HEK293 (cell line): Measurements from ENCODE around the gene HOXC5.
A peak's percentile ranks its signal among the peaks of the same experiment; 100 is the strongest.

Experiments used
- CTCF ChIA-PET: fragments of 350-600 bp; formaldehyde crosslinking; extraction: SDS; loops from one replicate; lab custom pipeline; 2021; ENCODE audit warnings: antibody characterized with exemption; lab: Yijun Ruan, JAX
- POLR2A ChIA-PET: fragments of 300-600 bp; formaldehyde crosslinking; extraction: SDS; loops from one replicate; lab custom pipeline; 2020; ENCODE audit warnings: antibody characterized with exemption, inconsistent platforms; lab: Yijun Ruan, JAX
- H3K27ac ChIP-seq: fragments of 200-500 bp; sonication (Bioruptor generic); 2 replicates; pipeline ENCODE4 v1.5.1; 2014; ENCODE audit warnings: low read depth, low read length, control low read depth, inconsistent platforms; ENCODE audit errors: extremely low read depth
- H3K36me3 ChIP-seq, 2 experiments: fragments of 200-500 bp in 1 of 2; sonication (Bioruptor generic) in 1 of 2; 1 replicate in 1 of 2; 2 replicates in 1 of 2; pipeline ENCODE4 v1.5.1; 2014 to 2017; ENCODE audit warnings: inconsistent platforms in 2 of 2, low read length in 2 of 2; ENCODE audit not compliant: control insufficient read depth in 2 of 2, insufficient read depth in 1 of 2
- H3K4me1 ChIP-seq: fragments of 200-500 bp; sonication (Bioruptor generic); 2 replicates; pipeline ENCODE4 v1.5.1; 2014; ENCODE audit warnings: mild to moderate bottlenecking, low read length, inconsistent platforms; ENCODE audit not compliant: control insufficient read depth, insufficient read depth
- H3K4me3 ChIP-seq: 2 replicates; pipeline ENCODE4 v1.5.1; 2011; ENCODE audit warnings: low read depth, mild to moderate bottlenecking, control low read depth, low read length, moderate library complexity
- H3K9me3 ChIP-seq: fragments of 200-500 bp; sonication (Bioruptor generic); 2 replicates; pipeline ENCODE4 v1.5.1; 2014; ENCODE audit warnings: low read depth, low read length, inconsistent platforms; ENCODE audit not compliant: control insufficient read depth, insufficient read depth
- EGR2 ChIP-seq: fragments of 450-650 bp; formaldehyde crosslinking; IDR thresholded peaks from 2 replicates; pipeline ENCODE4 v1.5.1; 2016; ENCODE audit warnings: low read depth, missing biosample characterization, missing genetic modification characterization
- FEZF1 ChIP-seq: fragments of 450-650 bp; formaldehyde crosslinking; IDR thresholded peaks from 2 replicates; pipeline ENCODE4 v1.5.1; 2016; ENCODE audit warnings: missing biosample characterization, missing genetic modification characterization
- IKZF3 ChIP-seq: fragments of 450-650 bp; IDR thresholded peaks from 2 replicates; pipeline ENCODE4 v1.5.0; 2018; ENCODE audit warnings: missing biosample characterization, mild to moderate bottlenecking, missing genetic modification characterization, moderate library complexity
- KLF9 ChIP-seq: fragments of 450-650 bp; formaldehyde crosslinking; IDR thresholded peaks from 2 replicates; pipeline ENCODE4 v1.5.1; 2016; ENCODE audit warnings: missing biosample characterization, missing genetic modification characterization, low read depth
- YY1 ChIP-seq: fragments of 450-650 bp; formaldehyde crosslinking; IDR thresholded peaks from 2 replicates; pipeline ENCODE4 v1.5.1; 2018; ENCODE audit warnings: missing biosample characterization, missing genetic modification characterization
- ZBTB48 ChIP-seq: fragments of 450-650 bp; formaldehyde crosslinking; IDR thresholded peaks from 2 replicates; pipeline ENCODE4 v1.5.1; 2016; ENCODE audit warnings: missing biosample characterization, missing genetic modification characterization
- ZBTB7A ChIP-seq: fragments of 450-650 bp; formaldehyde crosslinking; IDR thresholded peaks from 2 replicates; pipeline ENCODE4 v1.5.1; 2016; ENCODE audit warnings: low read depth, missing biosample characterization, missing genetic modification characterization
- ZEB2 ChIP-seq: fragments of 450-650 bp; formaldehyde crosslinking; IDR thresholded peaks from 2 replicates; pipeline ENCODE4 v1.5.1; 2016; ENCODE audit warnings: missing biosample characterization, missing genetic modification characterization
- ZNF335 ChIP-seq: fragments of 450-650 bp; formaldehyde crosslinking; conservative IDR thresholded peaks from 2 replicates; pipeline ENCODE4 v1.5.1; 2016; ENCODE audit warnings: missing biosample characterization, missing genetic modification characterization
- ZNF354C ChIP-seq: fragments of 450-650 bp; formaldehyde crosslinking; IDR thresholded peaks from 2 replicates; pipeline ENCODE4 v1.5.1; 2016; ENCODE audit warnings: missing biosample characterization, missing genetic modification characterization, low read depth, borderline replicate concordance
- ZNF416 ChIP-seq: fragments of 450-650 bp; formaldehyde crosslinking; IDR thresholded peaks from 2 replicates; pipeline ENCODE4 v1.5.1; 2016; ENCODE audit warnings: missing biosample characterization, missing genetic modification characterization
- ZNF426 ChIP-seq: fragments of 450-650 bp; formaldehyde crosslinking; IDR thresholded peaks from 2 replicates; pipeline ENCODE4 v1.5.1; 2017; ENCODE audit warnings: missing biosample characterization, missing genetic modification characterization, mild to moderate bottlenecking, inconsistent platforms, moderate library complexity
- ZNF561 ChIP-seq: fragments of 450-650 bp; IDR thresholded peaks from 2 replicates; pipeline ENCODE4 v1.5.1; 2018; ENCODE audit warnings: missing biosample characterization, missing genetic modification characterization, borderline replicate concordance
- ZNF571 ChIP-seq: fragments of 450-650 bp; formaldehyde crosslinking; IDR thresholded peaks from 2 replicates; pipeline ENCODE4 v1.5.0; 2017; ENCODE audit warnings: missing biosample characterization, missing genetic modification characterization
- ZNF596 ChIP-seq: fragments of 450-650 bp; IDR thresholded peaks from 2 replicates; pipeline ENCODE4 v1.5.0; 2018; ENCODE audit warnings: missing biosample characterization, mild to moderate bottlenecking, missing genetic modification characterization, moderate library complexity
- ZNF660 ChIP-seq: fragments of 450-650 bp; IDR thresholded peaks from 2 replicates; pipeline ENCODE4 v1.5.1; 2018; ENCODE audit warnings: missing biosample characterization, mild to moderate bottlenecking, missing genetic modification characterization
- ZNF677 ChIP-seq: fragments of 450-650 bp; IDR thresholded peaks from 2 replicates; pipeline ENCODE4 v1.5.0; 2018; ENCODE audit warnings: missing biosample characterization, mild to moderate bottlenecking, missing genetic modification characterization, moderate library complexity
- ZNF785 ChIP-seq: fragments of 450-650 bp; formaldehyde crosslinking; IDR thresholded peaks from 2 replicates; pipeline ENCODE4 v1.5.1; 2016; ENCODE audit warnings: missing biosample characterization, missing genetic modification characterization
- ZNF791 ChIP-seq: fragments of 450-650 bp; formaldehyde crosslinking; IDR thresholded peaks from 2 replicates; pipeline ENCODE4 v1.5.1; 2016; ENCODE audit warnings: missing biosample characterization, missing genetic modification characterization
- TF ChIP-seq, protein P1 (sequence below): fragments of 450-650 bp; formaldehyde crosslinking; IDR thresholded peaks from 2 replicates; pipeline ENCODE4 v1.5.1; 2016; ENCODE audit warnings: missing biosample characterization, missing genetic modification characterization
- TF ChIP-seq, protein P2 (sequence below): fragments of 450-650 bp; formaldehyde crosslinking; IDR thresholded peaks from 2 replicates; pipeline ENCODE4 v1.5.1; 2016; ENCODE audit warnings: missing biosample characterization, missing genetic modification characterization
- TF ChIP-seq, protein P3 (sequence below): fragments of 450-650 bp; formaldehyde crosslinking; IDR thresholded peaks from 2 replicates; pipeline ENCODE4 v1.5.1; 2016; ENCODE audit warnings: missing biosample characterization, missing genetic modification characterization
- TF ChIP-seq, protein P4 (sequence below): fragments of 450-650 bp; IDR thresholded peaks from 2 replicates; pipeline ENCODE4 v1.5.1; 2018; ENCODE audit warnings: missing biosample characterization, mild to moderate bottlenecking, missing genetic modification characterization
- TF ChIP-seq, protein P5 (sequence below): fragments of 450-650 bp; formaldehyde crosslinking; IDR thresholded peaks from 2 replicates; pipeline ENCODE4; 2016; ENCODE audit warnings: missing biosample characterization, missing genetic modification characterization

HOXC5 gene

GRCh38 chr12:54009171-54010052 is 23.4 kb upstream of the HOXC5 start (continued):
- TF ChIP-seq, protein P1, sequence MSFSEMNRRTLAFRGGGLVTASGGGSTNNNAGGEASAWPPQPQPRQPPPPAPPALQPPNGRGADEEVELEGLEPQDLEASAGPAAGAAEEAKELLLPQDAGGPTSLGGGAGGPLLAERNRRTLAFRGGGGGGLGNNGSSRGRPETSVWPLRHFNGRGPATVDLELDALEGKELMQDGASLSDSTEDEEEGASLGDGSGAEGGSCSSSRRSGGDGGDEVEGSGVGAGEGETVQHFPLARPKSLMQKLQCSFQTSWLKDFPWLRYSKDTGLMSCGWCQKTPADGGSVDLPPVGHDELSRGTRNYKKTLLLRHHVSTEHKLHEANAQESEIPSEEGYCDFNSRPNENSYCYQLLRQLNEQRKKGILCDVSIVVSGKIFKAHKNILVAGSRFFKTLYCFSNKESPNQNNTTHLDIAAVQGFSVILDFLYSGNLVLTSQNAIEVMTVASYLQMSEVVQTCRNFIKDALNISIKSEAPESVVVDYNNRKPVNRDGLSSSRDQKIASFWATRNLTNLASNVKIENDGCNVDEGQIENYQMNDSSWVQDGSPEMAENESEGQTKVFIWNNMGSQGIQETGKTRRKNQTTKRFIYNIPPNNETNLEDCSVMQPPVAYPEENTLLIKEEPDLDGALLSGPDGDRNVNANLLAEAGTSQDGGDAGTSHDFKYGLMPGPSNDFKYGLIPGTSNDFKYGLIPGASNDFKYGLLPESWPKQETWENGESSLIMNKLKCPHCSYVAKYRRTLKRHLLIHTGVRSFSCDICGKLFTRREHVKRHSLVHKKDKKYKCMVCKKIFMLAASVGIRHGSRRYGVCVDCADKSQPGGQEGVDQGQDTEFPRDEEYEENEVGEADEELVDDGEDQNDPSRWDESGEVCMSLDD (tag by site-specific recombination), result peak; percentile 77
- TF ChIP-seq YY1 (tag by site-specific recombination) (no peak), KLF9 (tag by site-specific recombination) (no peak), ZNF571 (tag by site-specific recombination) (no peak), ZNF335 (tag by site-specific recombination) (peak; percentile 73), ZBTB48 (tag by site-specific recombination) (peak; percentile 40; the same call in 1 of the 2 replicates), EGR2 (peak; percentile 47), ZNF426 (tag by site-specific recombination) (no peak), IKZF3 (0 out of 2 replicates have a peak, but pooled peaks have one; percentile 16), ZNF354C (no peak)
- TF ChIP-seq, protein P2, sequence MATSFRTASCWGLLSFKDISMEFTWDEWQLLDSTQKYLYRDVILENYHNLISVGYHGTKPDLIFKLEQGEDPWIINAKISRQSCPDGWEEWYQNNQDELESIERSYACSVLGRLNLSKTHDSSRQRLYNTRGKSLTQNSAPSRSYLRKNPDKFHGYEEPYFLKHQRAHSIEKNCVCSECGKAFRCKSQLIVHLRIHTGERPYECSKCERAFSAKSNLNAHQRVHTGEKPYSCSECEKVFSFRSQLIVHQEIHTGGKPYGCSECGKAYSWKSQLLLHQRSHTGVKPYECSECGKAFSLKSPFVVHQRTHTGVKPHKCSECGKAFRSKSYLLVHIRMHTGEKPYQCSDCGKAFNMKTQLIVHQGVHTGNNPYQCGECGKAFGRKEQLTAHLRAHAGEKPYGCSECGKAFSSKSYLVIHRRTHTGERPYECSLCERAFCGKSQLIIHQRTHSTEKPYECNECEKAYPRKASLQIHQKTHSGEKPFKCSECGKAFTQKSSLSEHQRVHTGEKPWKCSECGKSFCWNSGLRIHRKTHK (tag by site-specific recombination), result no peak

- H3K9me3 ChIP-seq, result no peaks in the 10 kb centered on the region
- H3K36me3 ChIP-seq, result no peaks in the 10 kb centered on the region
- POLR2A ChIA-PET, result interaction anchor here (2.6 kb wide), 1 partner anchor 7 kb away, joined by 39 read pairs; no protein-coding TSS in a partner anchor
- CTCF ChIA-PET, result interaction anchor here (0.5 to 7.9 kb wide), 5 partner anchors 11 to 204 kb away, joined by 3 to 111 read pairs (median 11); no protein-coding TSS in a partner anchor
- H3K27ac ChIP-seq, result peak overlapping the region; percentile 93
- no peak overlapping the region for H3K4me3 ChIP-seq
- peaks cover 40% of the 10 kb centered on the region for H3K4me1 ChIP-seq
- TF ChIP-seq ZNF785 (tag by site-specific recombination) (no peak), IKZF3 (no peak), FEZF1 (tag by site-specific recombination) (peak; percentile 54; the same call in 1 of the 2 replicates), ZNF335 (tag by site-specific recombination) (peak; percentile 48), ZNF791 (tag by site-specific recombination) (no peak), ZNF416 (tag by site-specific recombination) (no peak), ZEB2 (tag by site-specific recombination) (peak; percentile 38; the same call in 1 of the 2 replicates), ZBTB7A (tag by site-specific recombination) (0 out of 2 replicates have a peak, but pooled peaks have one; percentile 48), ZNF596 (tag by site-specific recombination) (peak; percentile 53), ZNF677 (tag by site-specific recombination) (no peak), ZNF660 (tag by site-specific recombination) (peak; percentile 40; the same call in 1 of the 2 replicates), ZNF561 (tag by site-specific recombination) (0 out of 2 replicates have a peak, but pooled peaks have one; percentile 24)
- TF ChIP-seq, protein P3, sequence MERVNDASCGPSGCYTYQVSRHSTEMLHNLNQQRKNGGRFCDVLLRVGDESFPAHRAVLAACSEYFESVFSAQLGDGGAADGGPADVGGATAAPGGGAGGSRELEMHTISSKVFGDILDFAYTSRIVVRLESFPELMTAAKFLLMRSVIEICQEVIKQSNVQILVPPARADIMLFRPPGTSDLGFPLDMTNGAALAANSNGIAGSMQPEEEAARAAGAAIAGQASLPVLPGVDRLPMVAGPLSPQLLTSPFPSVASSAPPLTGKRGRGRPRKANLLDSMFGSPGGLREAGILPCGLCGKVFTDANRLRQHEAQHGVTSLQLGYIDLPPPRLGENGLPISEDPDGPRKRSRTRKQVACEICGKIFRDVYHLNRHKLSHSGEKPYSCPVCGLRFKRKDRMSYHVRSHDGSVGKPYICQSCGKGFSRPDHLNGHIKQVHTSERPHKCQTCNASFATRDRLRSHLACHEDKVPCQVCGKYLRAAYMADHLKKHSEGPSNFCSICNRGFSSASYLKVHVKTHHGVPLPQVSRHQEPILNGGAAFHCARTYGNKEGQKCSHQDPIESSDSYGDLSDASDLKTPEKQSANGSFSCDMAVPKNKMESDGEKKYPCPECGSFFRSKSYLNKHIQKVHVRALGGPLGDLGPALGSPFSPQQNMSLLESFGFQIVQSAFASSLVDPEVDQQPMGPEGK (tag by site-specific recombination), result 0 out of 2 replicates have a peak, but pooled peaks have one; percentile 6
- TF ChIP-seq, protein P4, sequence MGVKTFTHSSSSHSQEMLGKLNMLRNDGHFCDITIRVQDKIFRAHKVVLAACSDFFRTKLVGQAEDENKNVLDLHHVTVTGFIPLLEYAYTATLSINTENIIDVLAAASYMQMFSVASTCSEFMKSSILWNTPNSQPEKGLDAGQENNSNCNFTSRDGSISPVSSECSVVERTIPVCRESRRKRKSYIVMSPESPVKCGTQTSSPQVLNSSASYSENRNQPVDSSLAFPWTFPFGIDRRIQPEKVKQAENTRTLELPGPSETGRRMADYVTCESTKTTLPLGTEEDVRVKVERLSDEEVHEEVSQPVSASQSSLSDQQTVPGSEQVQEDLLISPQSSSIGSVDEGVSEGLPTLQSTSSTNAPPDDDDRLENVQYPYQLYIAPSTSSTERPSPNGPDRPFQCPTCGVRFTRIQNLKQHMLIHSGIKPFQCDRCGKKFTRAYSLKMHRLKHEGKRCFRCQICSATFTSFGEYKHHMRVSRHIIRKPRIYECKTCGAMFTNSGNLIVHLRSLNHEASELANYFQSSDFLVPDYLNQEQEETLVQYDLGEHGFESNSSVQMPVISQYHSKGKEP, result no peak
- TF ChIP-seq, protein P5, sequence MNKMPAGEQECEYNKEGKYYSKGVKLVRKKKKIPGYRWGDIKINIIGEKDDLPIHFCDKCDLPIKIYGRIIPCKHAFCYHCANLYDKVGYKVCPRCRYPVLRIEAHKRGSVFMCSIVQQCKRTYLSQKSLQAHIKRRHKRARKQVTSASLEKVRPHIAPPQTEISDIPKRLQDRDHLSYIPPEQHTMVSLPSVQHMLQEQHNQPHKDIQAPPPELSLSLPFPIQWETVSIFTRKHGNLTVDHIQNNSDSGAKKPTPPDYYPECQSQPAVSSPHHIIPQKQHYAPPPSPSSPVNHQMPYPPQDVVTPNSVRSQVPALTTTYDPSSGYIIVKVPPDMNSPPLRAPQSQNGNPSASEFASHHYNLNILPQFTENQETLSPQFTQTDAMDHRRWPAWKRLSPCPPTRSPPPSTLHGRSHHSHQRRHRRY, result no peak
Measured at GRCh38 chr12:54010053-54010971, 22.5 kb upstream of the HOXC5 start.
